Measurements from ENCODE around the gene BEAN1.
"Not testable (repeated sequence)": the region's sequence is repeated elsewhere in the genome, so short reads cannot be mapped to it uniquely, and the experiment has no call there.

The BEAN1 gene

GRCh38 chr16:66486773-66487579, 59.9 kb downstream of the BEAN1 start:
- FAIRE-seq, result no peak

GRCh38 chr16:66487580-66488275, 60.6 kb downstream of the BEAN1 start:
- FAIRE-seq, result no peak

- no peak for FAIRE-seq
These were observed 61.4 kb downstream of the BEAN1 start for GRCh38 chr16:66488505-66488904.

GRCh38 chr16:66489385-66489784, 62.3 kb downstream of the BEAN1 start:
- FAIRE-seq, result no peak

GRCh38 chr16:66489818-66490217, 62.7 kb downstream of the BEAN1 start:
- FAIRE-seq, result no peak

- no peak for FAIRE-seq
These were observed 64.0 kb downstream of the BEAN1 start for GRCh38 chr16:66490774-66491715.

- FAIRE-seq, result no peak
These were observed 64.6 kb downstream of the BEAN1 start for GRCh38 chr16:66491716-66492064.

GRCh38 chr16:66493490-66494401, 66.7 kb downstream of the BEAN1 start:
- FAIRE-seq, result no peak

- no peak for FAIRE-seq
These were observed 67.8 kb downstream of the BEAN1 start for GRCh38 chr16:66494916-66495315.

GRCh38 chr16:66495440-66495839, 68.3 kb downstream of the BEAN1 start:
- FAIRE-seq, result no peak

GRCh38 chr16:66496226-66496625, 69.1 kb downstream of the BEAN1 start:
- FAIRE-seq, result not testable (repeated sequence)

GRCh38 chr16:66497921-66498320, 70.8 kb downstream of the BEAN1 start:
- FAIRE-seq, result not testable (repeated sequence)

GRCh38 chr16:66501563-66501962, 74.5 kb downstream of the BEAN1 start:
- FAIRE-seq, result not testable (repeated sequence)

GRCh38 chr16:66502020-66502913, 75.2 kb downstream of the BEAN1 start:
- FAIRE-seq, result no peak

GRCh38 chr16:66503030-66503429, 75.9 kb downstream of the BEAN1 start:
- no peak for FAIRE-seq

- FAIRE-seq, result no peak
These were observed 76.5 kb downstream of the BEAN1 start for GRCh38 chr16:66503612-66504011.

- no peak for FAIRE-seq
These were observed 80.7 kb downstream of the BEAN1 start for GRCh38 chr16:66507731-66508239.

GRCh38 chr16:66508248-66508913, 81.3 kb downstream of the BEAN1 start:
- FAIRE-seq, result no peak

- no peak for FAIRE-seq
These were observed 81.9 kb downstream of the BEAN1 start for GRCh38 chr16:66508914-66509496.

- no peak for FAIRE-seq
These were observed 82.5 kb downstream of the BEAN1 start for GRCh38 chr16:66509576-66509975.

Measured in colon (tissue), 2 donors.